A172 (cell line): ENCODE data around the gene GALNT5. TPM values are rescaled to one million over a fixed set of nuclear protein-coding genes. Genes with fewer than 3 reads are reported as not detected.
"Not testable (repeated sequence)": the region's sequence is repeated elsewhere in the genome, so short reads cannot be mapped to it uniquely, and the experiment has no call there.

Experiments
- DNase-seq: peaks from one replicate; pipeline ENCODE4 v3.0.0-alpha.2; 2015; ENCODE audit warnings: low spot score
- total RNA-seq: library from RNA; depleted of rRNA; stranded (reverse); fragments of >200 nt; shearing (Covaris generic); gene quantifications from 2 replicates; pipeline ENCODE4 v1.2.3, GENCODE V29; 2014; rRNA removed

Gene GALNT5, protein sequence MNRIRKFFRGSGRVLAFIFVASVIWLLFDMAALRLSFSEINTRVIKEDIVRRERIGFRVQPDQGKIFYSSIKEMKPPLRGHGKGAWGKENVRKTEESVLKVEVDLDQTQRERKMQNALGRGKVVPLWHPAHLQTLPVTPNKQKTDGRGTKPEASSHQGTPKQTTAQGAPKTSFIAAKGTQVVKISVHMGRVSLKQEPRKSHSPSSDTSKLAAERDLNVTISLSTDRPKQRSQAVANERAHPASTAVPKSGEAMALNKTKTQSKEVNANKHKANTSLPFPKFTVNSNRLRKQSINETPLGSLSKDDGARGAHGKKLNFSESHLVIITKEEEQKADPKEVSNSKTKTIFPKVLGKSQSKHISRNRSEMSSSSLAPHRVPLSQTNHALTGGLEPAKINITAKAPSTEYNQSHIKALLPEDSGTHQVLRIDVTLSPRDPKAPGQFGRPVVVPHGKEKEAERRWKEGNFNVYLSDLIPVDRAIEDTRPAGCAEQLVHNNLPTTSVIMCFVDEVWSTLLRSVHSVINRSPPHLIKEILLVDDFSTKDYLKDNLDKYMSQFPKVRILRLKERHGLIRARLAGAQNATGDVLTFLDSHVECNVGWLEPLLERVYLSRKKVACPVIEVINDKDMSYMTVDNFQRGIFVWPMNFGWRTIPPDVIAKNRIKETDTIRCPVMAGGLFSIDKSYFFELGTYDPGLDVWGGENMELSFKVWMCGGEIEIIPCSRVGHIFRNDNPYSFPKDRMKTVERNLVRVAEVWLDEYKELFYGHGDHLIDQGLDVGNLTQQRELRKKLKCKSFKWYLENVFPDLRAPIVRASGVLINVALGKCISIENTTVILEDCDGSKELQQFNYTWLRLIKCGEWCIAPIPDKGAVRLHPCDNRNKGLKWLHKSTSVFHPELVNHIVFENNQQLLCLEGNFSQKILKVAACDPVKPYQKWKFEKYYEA
- total RNA-seq: not detected in 2 replicates

DNA sequence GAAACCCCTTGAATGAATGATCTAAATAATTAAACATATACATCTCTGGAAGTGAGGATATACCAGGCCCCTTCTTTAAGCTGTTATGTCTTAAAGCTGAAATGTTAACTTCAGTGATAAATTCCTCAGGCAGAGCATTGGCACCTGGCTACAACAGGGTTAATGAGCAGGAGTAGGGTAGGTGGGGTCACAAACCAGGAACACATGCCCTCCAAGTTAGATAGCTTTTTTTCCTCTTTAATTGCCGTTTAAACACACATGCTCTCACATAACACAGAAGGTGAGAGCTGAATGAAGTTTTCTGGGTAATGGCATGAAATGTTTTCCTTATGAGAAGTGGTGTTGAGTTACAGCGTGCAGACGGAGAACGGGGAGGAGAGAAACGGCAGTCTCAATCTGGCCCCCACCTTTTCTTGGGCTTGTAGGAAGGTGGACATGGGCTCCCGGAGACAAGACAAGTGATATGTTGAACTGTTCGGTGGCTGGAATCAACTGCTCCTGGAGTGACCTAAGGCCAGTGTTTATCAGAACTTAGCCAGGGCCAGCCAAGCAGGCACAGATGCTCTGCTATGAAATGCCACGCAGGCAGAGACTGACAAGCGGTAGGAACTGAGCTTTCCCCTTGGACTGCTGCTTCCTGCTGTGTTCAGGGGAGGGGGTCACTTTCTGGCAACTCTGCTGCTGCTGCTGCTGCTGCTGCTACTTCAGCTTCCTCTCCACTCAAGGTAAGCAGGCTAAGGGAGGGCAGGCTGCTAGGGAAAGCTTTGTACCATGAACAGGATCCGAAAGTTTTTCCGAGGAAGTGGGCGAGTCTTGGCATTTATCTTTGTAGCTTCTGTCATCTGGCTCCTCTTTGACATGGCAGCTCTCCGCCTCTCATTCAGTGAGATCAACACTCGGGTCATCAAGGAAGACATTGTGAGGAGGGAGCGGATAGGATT lies at the start of gene GALNT5:
Gene GALNT5 (plus strand): TSS at position 394 of the 941 bp plus-strand sequence. CDS start 378 bp downstream, at position 772.
- no peak for DNase-seq

DNA sequence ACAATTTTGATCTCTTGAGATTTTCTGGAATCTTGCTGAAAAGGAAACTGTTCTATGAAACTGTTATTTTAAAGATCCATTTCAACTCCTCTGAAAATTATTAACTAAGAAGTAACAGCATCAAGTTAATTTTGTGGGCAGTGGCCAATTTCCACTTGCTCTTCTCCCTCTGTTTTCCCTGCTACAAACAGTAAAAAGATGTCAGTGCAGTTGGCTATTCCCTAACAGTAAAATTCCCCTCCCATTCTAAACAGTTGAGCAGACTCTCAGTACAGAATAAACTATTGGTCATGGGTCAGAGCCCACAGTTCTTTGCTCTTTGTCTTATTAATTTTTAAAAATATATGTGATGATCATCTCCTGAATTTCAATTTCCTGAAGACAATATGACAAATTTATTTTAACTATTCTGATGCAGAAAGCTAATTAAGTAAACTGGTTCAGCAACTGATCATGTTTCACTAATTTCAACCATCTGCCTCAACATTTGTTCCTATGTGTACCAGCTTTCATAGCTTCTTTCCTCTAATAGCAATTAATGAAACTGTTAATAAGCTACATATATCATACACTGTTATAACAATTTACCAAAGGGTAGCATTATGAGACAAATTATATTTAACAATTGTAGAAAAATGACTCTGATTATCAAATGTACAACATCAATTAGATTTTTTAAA lies 41.1 kb upstream of the GALNT5 start:
- no peak for DNase-seq

DNA sequence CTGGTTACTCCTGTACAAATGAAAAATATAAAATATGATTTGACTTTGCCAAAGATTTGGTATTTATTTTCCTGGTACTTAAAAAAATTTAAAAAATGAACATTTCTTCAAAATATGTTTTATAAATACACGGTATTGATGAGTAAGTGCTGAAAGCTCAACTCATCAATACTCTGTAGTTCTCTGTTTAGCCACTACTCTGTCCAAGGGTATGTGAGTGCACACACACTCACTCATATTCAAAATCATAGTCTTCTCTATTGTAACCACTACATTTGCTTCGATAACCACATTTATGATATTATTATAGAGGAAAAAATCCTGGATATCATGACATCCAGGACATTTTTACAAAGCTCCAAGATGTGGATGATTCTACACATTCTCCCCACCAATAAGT lies 40.1 kb upstream of the GALNT5 start:
- no peak for DNase-seq

DNA sequence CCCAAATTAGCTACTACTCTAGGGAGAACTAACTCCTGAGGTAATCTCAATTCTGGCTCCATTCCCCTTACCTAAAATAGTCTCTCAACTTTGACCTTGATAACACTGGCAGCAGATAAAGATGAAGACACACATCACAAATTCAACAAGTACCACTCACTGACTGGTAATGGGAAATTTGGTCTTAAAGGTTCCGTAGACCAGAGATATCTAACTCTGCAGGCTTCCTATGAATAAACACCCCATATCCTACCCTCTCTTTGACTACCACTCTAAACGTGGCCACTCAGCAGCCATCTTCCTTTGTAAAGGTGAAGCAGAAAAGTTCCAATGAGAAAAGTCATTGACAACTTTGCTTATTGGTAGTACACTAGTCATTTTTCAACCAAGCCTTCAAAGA lies 38.6 kb upstream of the GALNT5 start:
- DNase-seq: no peak

DNA sequence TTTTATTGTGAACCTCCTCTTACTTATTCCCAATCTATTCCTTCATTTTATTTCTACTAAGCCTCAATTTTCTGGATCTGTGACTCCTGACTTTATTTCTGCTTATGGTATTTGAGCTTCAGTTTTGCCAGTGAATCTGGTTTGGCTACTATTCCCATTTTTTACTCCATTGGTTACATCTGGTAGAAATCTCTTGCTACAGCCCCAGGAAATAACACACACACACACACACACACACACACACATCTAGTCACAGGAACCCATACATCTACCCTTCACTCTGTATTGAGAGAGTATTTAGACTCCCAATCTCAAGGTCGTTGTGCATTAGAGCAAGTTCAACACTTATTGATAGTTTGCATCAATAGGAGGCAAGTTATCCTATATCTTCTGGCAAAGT lies 37.0 kb upstream of the GALNT5 start:
- no peak for DNase-seq

DNA sequence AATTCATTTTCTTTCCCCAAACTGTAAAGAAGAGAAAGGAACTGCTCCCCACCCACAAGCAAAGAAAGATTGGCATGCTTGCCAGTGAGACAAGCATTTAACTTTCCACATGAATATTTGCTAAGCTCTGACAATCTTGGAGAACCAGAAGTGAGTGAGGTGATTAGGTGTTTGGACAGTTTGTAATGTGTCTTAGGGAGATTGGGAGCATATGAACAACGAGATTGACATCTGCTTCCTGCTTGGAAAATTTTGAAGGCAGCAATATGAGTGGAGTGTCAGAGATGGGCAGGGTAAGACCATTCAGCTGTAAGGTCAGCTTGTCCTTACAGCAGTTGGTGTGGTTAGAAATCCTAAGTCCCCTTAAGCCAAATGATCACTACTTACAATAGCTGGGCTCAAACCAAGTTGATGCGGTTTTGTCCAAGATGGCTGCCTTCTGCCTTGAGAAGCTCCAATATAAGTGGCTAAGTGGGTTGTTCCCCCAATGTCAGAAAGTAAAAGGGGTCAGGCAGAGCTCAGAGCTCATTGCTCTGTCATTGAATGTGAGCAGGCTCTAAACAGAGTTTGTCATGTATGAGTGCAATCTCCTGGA lies 36.0 kb upstream of the GALNT5 start:
- DNase-seq: no peak

DNA sequence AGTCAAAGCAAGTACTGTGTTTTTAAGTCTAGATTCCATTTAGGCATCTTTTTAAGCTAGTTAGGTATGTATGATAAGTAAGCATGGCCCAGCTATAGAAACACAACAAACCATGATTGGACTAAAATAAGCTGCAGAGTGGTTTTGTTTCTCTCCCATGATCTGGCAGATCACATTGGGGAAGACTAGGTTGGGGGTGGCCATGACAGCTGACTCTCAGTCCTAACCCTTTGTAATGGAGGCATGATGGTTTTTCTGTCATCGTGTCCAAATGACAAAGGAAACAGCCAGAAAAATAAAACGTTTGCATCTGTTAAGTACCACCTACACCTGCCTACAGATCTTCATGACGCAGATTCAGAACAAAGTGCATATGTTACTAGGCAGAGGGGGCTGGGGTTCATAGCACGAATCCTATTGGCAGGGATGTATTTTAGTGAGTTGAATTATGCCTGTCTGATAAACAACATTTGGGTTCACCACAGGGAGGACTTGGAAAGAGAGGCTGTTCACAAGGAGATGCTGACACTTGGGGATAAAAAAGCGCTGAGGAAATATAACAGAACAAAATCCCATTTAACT lies 33.8 kb upstream of the GALNT5 start:
- no peak for DNase-seq

DNA sequence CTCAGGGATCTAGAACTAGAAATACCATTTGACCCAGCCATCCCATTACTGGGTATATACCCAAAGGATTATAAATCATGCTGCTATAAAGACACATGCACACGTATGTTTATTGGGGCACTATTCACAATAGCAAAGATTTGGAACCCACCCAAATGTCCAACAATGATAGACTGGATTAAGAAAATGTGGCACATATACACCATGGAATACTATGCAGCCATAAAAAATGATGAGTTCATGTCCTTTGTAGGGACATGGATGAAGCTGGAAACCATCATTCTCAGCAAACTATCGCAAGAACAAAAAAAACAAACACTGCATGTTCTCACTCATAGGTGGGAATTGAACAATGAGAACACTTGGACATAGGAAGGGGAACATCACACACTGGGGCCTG lies 33.1 kb upstream of the GALNT5 start:
- not testable (repeated sequence) for DNase-seq

DNA sequence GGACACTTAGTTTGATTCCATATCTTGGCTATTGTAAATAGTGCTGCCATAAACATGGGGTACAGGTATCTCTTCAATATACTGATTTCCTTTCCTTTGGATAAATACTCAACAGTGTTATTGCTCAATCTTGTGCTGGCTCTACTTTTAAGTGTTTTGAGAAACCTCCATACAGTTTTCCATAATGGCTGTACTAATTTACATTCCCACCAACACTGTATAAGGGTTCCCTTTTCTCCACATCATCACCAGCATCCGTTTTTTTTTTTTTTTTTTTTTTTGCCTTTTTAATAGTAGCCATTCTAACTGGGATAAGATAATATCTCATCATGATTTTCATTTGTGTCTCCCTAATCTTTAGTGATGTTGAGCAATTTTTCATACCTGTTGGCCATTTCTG lies 29.9 kb upstream of the GALNT5 start:
- DNase-seq: no peak

DNA sequence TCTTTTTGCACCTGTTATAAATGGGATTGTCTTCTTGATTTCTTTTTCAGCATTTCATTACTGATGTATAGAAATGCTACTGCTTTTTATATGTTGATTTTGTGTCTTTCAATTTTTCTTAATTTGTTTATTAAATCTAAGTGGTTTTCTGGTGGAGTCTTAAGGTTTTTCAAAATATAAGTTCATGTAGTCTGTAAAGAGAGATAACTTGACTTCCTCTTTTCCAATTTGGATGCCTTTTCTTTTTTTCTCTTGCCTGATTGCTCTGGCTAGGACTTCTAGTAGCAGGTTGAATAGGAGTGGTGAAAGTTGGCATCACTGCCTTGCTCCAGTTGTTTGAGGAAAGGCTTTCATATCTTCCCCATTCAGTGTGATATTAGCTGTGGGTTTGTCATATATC lies 28.6 kb upstream of the GALNT5 start:
- DNase-seq: no peak

DNA sequence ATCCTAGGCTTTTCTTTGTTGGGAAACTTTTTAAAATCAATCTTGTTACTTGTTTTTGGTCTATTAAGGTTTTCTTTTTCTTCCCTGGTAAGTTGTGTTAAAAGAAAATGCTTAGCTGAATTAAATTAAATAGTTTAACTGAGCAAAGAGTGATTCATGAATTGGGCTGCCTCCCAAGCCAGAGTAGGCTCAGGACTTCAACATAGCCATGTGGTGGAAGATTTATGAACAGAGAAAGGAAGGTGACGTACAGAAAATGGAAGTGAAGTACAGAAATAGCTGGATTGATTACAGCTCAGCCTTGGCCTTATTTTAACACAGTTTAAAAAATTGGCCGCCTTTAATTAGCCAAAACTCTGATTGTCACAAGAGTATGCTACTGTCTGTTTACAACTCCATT lies 27.9 kb upstream of the GALNT5 start:
- DNase-seq: peak; percentile 88

DNA sequence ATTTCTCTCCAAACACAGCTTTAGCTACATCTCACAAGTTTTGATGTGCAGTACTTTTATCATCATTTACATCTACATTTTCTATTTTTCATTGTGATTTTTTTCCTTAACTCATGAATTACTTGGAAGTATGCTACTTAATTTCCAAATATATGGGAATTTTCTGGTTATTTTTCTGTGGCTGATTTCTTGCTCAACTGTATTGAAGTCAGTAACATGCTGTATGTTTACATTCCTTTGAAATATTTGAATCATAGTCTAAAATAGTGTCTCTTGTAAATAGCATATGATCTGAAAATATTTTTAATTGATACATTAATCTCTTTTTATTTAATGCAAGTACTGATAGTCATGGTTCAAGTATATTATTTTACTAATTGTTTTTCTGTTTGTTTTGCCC lies 26.0 kb upstream of the GALNT5 start:
- DNase-seq: no peak

DNA sequence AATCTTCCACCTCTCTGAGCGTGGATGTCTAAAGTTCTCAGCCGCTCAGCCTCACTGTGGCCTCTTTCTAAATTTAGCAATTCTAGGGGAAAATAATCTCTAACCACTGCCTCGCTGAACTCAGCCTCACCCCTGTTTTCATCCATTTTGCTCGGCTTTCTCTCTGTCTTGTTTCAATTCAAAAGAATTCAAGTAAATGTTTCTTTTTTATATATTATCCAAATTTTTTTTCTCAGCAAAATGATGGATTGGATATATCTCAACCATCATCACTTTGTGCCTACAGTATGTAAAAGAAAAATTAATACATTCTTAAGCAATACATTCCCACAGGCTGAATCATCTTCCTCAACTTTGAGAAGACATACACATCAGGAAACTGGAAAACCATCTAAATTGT lies 24.0 kb upstream of the GALNT5 start:
- DNase-seq: peak; percentile 22

DNA sequence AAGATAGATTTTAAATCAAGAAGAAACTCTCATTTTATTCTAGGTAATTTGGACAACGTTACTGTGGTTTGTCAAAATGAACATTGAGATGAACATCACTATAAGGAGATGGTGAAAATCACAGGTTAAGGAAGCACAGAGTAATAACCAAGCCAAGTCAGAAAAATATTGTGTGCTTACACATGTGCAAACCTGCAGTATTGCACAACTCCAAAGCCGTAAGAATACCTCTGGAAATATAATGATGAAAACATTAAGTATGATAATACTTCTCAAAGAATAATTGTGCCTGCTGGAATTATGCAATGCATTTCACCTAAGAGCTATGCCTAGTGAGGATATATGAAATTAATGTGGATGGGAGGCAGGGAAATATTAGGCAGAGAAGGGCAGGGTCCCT lies 21.1 kb upstream of the GALNT5 start:
- DNase-seq: no peak

DNA sequence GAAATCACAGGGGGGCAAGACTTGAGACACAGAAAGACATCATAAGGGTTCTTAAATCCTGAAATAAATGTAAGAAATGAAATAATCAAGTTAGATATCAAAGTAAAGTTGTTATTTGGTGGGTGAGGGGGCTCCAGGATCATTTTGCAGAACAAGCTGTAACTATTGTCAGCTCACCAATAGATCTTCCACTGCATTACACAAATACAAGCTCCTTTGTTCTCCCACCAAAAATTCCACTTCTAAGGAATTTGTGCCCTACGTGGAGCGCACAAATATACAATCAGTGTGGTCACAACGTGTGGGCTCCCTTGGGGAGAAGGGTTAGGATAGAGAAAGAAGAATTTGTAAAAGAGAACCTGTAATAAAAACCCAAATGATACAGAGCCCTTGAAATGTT lies 19.2 kb upstream of the GALNT5 start:
- DNase-seq: no peak

DNA sequence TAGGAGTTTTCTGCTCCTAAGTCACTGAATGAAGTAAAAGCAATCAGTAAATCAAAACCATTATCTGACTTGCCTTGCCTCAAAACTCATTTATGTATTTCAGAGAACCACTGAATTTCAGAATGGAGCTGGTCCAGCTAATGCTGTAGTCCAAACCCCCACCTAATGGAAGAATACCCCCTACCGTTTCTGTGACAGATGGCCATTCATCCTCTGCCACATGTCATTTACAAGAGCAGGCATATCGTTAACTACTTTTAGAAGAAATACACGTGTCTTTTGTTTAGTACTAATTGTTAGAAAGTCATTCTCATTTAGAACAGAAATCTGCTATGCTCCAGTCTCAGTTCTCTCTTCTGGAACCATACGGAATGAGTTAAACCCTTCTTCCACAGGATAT lies 12.8 kb upstream of the GALNT5 start:
- DNase-seq: no peak

DNA sequence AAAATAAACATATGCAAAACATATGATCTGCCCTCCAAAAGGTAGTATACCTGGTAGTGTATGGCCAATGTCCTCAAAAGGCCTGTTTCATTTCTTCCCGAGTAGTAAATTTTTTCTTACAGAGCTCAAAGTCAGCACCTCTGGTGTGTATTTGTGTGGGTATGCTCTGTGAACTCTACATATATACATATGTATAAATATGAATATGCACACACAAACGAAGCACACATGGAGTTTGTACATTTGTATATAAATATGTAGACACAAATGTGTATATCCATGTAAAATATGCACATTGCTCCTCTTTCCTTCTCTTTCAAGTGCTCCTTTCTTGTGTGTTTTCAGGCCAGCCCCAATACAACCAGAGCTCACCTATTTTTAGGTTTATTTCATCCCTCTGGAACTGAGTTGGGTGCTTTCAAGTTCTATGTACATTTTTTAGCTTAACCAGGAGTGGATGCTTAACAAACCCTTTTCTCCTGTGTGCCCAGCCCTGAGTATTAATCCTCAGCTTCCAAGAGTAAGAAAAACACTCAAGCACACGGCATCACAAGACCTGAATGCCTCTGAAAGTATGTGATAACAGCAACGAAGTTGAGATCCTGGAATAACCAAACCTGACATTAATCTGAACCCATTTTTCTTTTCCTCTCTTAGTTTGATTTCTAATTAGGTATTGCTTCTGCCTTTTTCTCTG lies 12.2 kb upstream of the GALNT5 start:
- no peak for DNase-seq

DNA sequence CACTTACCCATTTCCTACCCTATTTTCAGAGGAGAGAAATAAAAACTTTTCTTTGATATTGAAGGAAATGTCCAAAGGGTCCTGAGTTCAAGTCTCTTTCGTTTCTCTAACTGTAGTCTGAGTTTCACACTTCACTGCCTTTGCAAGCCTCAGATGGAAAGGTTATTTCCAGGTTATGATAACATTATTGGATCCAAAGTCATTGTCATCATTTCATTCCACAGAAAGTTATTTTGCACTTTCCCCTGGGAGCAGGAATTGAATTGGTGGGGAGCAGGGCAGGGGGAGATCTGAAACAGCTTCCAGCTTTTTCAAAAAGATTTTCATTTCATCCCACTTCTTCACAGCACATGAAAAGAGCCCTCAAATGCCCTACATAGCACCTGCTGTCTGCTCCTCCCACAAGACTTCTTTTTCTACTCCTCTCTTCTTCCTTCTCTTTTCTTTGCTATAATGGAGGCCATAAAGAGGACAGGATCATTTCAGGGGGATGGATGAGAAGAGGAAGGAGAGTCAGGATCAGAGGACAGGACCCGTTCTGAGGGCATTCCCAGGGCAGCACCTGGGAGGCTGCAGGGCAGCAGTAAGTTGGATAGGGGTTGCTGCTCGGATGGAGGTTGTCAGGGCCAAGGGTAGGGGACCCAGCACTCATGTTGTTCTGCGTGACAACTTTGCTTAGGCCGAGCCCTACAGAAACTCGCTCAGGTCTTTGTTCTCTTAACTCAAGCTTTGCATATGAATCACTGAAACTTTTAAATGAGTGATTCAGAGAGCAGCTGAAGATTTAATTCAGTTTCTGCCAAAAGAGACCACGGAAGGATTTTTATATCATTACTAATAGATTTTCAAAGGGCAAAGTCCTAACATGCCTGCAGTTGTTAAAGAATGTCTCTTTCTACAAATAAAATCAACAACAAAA lies 11.4 kb upstream of the GALNT5 start:
- DNase-seq: peak; percentile 84
